Activated T-cell treated with anti-CD3 and anti-CD28 coated beads for 1 hour (primary cell): ENCODE measurements around the gene PAN3.
A peak's percentile ranks its signal among the peaks of the same experiment; 100 is the strongest.

ENCODE experiments used
- DNase-seq: peaks from one replicate; pipeline ENCODE4 v3.0.0-alpha.2; 2020; ENCODE audit warnings: low read depth

PAN3 gene

DNA sequence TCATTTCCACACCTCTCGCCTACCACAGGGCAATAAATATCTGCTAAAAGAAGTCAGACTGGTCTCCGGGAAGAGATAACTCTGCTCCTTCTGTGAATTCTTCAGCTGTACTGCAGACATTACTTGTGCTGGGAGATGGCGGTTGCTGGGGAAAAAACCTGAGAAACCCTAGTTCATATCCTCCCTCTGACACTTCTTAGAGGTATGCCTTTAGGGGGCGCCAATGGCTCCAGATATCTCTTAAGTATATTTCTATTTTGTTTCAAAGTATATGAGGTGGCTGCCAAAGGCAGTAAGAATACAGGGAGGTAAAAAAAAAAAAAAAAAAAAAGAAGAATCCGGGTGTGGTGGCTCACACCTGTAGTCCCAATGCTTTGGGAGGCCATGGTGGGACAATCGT, 175.2 kb downstream of the PAN3 start:
- DNase-seq, result no peak

DNA sequence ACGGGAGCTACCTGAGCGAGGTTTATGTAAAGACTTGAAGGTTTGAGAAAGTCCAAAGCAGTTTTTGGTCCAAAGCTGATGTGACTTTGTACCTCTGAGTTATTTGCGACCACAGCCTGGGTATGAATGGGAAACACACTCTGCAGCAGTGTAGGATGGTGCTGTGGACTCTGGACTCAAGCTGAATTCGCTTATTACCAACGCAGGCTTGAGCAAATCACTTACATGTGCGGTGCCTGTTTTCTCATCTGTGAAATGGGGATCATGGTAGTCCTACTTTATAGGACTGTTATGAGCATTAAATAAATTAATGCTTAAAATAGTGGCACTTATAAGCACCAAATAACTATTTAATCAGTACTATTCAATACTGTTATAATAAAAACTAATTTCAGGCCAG, 176.5 kb downstream of the PAN3 start:
- no peak for DNase-seq

DNA sequence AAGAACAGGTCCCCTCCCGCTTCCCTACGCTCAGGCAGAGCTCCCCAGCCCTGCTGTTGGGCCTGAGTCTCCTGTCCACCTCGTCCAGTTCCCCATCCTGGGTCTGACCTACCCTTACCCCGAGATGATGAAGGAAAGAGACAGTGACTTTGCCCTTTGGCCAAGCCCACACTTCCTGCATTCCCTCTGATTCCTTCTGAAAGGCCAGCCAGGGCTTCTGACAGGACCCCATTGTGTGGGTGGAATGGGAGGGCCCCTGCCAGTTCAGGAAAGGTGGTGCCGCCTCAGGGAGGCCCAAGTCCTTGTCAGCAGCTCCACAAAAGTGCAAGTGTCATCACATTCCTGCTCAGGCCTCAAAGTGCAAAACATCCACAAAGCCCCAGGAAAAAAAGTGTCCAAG, 177.8 kb downstream of the PAN3 start:
- DNase-seq, result no peak

DNA sequence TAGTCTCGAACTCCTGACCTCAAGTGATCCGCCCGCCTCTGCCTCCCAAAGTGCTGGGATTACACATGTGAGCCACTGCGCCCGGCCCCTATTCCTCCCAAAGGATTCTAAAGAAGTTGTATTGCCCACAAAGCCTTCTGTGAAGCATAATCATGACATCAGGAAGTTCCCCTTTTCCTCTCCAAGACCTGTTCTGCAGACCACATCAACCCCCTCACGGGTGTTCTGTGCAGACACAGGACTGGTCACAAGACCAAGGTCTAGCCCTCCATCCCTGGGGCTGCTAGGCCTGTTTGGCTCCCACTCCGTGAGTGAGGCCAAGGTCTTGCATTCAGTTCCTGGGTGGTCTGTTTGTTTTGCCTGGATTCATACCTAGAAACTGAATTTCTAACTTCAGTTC, 178.5 kb downstream of the PAN3 start:
- DNase-seq, result no peak

DNA sequence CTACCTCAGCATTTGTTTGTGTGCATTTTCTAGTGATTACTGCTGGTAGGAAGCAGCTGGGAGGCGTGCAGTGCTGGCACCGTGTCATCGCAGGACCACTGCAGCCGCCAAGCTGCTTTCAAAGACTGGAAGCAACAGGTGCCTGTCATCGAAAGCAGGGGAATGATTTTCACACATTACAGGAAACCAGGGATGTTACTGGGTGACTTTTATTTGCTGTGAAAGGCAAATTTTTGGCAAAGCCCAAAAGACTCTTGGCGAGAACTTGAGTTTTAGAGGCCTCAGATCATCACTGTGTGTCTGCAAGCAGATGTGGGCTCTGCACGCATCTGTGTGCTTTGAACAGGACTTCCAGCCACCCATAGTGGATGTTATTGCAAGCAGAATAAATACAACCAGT, 180.2 kb downstream of the PAN3 start:
- DNase-seq, result no peak

DNA sequence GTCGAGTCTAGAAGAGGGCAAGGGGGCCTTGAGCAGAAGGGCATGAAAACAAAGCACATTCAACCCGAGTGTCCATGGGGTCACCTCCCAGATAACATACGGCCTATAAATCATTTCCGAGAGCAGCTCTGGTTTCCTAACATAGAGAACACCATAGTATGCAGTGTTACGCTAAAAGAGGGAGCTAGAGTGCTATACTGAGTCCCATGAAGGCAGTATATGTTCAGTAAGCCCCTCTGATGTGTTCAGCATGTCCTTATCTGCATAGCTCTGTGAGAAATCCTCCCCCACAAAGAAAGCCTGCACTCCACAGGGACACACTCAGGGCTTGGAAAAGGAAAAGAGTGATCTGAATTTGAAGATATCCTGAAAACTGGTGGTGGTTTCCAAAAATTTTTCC, 181.2 kb downstream of the PAN3 start:
- DNase-seq, result no peak

DNA sequence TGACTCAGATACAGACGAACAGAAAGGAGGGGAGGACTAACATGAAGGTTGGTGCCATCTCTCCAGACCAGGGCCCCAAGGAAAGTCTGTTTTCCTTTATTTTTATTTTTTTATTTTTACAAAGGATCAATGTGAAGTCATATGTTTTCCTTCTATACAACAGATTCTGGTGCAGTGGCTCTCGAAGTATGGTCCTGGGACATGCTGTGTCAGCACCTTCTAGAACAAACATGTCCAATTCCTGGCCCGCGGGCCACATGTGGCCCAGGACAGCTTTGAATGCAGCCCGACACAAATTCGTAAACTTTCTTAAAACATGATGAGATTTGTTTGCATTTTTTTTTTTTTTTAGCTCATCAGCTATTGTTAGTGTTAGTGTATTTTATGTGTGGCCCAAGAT, 181.9 kb downstream of the PAN3 start:
- no peak for DNase-seq

DNA sequence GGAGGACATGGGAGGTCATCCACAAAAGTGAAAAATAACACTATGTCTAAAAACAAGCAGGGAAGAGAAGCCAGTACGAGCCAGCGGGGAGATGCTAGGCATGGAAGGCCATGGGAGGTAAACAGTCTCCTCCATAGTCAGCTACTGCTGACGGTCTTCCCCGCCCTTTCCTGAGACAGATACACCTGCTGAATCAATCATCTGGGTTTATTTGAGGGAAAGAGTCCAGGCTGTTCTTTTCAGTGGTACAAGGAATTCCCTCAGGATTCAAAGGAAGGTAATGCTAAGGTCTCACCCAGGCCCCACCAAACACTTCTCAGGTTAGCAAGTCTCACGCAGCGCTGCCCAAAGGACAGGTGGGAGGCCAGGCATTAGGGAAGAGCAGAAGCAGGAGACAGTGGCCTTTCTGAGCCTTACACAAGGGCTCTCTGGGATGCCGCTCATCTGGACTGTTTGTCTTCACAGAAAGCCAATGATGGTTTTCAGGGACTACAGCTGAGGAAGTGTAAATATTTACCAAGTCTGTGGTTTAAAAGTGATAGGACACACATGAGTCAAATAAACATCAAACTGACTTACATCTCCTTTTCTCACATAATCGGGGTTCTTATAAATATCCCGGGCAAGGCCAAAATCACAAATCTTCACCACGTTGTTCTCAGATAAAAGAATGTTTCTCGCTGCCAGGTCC, 182.7 kb downstream of the PAN3 start:
- DNase-seq, result no peak

DNA sequence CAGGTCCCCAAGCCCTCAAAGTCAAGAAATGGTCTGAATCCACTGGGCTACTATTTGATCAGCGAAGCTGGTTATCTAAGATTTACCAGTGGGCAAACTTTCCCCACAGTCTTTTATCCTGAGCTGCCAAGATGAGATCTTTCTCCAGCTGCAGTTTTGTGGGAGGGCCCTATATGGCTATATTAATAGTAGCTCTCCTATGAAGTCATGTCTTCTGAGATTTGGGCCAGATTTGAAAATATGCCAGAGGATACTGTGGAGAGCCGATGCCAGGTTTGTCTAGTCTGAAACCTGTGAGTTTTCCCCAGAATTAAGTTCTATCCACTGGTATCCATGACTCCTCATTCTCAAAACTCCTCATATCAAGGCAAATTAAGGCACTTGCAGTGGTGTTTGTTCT, 183.4 kb downstream of the PAN3 start:
- no peak for DNase-seq

DNA sequence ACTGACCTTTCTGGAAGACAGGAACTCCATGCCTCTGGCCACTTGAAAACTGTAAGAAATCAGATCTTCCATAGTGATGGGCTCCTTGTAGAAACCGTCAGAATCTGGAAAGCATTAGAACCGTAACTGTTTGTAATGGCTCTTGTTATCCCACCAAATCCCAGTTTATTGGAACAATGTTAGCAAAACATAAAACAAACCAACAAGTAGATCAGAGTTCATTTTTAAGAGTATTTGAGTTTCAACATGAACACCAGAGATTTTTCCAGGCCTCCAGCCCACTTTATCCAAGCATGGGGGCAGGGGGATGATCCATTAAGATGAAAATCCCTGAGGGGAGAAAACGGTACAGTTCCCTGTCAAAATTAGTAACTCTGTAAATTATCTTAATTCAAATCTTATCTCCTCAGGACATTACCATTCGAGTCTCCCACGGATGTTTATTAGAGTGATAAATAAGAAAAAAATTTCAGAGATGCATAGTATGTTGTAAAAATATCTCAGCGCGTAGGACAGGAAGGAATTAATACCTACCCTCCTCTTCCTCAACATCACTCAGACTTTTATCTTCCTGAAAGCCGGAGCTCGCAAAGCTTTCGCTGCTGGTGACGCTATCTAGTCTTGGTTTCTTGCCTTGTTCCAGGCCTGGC, 184.0 kb downstream of the PAN3 start:
- DNase-seq, result no peak

DNA sequence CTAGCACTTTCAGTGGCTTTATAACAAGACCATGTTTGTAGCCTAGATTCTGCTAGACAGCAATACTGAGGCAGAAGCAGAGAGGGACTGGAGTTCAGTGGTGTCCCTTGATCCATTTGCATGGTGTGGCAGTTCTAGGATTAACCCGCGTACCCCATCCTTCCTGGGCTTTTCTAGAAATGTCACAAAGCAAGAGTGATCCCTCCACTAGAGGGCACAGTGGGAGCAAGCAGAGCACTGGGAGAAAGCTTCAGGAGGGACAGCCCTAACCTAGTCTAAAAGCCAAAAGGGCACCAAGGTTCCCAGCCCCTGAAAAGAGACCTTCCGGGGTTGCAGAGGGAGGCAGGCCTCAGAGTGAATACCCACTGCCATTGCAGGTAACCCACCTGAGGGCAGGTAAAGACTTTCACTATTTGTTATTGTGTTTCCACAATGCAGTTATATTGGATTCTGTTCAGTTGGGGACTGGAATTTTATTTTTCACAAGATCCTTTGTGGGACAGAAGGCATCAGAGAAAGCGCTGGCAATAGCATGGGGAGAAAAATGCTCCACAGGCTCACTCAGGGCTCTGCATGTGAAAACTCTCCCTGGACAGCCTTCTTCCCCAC, 185.9 kb downstream of the PAN3 start:
- peak; percentile 24 for DNase-seq

DNA sequence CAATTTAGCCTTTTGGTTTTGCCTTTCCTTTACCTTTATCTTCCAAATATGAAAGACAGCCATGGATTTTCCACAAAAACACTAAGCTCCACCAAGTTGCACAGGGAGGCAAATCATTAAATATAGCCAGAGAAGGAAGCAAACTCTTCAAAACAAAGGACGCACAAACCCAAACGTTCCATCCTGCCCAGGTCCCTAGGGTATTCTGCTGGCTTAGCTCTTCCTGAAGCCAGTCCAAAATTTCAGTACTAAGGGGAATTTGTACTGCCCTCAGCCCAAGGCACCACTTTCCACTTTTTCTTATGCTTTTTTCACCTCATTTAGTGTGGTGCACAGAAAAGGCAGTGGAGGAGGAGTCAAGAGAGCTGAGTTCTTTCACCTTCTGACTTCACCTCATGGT, 186.7 kb downstream of the PAN3 start:
- DNase-seq, result no peak

DNA sequence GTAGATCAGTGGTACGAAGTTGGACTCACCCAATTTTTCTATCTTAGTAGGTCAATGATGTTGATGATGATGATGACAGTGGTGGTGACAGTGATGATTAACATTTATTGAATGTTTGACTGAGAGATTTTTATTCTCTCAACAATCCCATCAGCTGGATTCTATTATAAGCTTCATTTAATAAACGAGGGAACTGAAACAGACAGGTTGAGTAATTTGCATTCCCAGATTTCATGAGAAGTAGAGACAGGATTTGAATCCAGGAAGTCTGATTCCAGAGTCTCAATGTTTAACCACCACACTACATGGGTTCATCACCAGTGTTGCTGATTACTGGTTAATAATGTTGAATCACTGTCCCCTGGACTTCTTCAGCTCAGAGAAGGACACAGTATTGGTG, 187.7 kb downstream of the PAN3 start:
- no peak for DNase-seq

DNA sequence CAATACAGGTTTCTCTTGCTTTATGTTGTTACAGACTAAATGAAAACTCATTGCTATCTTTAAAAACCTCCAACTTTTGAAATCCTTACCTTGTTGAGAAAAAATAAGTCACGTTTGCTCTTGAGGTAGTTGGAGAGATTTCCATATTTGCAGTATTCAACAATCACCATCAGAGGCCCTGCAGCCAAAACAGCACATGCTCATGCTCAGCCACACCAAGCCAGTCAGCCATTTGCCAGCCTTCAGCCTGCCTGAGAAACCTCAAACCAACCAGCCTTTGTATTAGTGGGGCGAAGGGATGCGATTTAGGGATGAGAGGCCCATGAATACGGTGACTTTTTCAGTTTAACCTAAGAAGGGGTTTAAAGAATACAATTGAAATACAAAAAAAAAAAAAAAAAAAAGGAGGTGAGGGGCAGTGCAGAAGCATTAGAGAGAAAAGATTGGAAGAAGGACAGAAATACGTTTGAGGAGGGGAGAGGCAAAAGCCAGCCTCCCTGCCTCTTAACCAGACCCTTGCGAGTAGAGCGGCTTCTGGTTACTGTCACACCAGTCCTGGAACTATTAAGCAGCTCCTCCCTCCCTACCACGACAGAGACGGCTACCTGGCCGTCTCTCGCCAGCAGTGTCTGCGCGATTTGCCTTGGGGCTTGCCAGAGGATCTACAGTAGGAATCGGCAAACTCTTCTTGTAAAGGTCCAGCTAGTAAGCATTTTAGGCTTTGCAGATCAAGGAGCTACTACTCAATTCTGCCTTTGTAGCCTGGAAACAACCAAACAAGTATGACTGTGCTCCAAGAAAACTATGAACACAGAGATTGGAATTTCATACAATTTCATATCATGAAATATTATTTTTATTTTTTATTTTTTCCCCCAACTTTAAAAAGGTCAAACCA, 189.3 kb downstream of the PAN3 start:
- no peak for DNase-seq

DNA sequence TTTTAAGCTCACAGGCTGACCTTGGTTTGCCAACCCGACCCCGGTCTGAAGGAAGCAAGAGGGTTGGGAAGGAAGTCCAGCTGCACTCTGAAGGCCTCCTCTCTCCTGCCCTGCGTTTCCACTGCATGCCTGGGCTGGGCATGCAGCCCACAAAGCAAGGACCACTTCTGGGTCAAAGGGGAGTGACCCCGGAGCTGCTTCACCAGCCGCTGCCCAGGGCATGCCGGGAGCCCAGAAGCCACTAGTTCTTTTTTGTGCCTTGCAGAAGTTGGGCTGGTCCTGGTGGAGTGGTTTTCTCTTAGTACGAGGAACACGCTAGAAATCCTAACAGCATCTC, 189.9 kb downstream of the PAN3 start:
- no peak for DNase-seq

DNA sequence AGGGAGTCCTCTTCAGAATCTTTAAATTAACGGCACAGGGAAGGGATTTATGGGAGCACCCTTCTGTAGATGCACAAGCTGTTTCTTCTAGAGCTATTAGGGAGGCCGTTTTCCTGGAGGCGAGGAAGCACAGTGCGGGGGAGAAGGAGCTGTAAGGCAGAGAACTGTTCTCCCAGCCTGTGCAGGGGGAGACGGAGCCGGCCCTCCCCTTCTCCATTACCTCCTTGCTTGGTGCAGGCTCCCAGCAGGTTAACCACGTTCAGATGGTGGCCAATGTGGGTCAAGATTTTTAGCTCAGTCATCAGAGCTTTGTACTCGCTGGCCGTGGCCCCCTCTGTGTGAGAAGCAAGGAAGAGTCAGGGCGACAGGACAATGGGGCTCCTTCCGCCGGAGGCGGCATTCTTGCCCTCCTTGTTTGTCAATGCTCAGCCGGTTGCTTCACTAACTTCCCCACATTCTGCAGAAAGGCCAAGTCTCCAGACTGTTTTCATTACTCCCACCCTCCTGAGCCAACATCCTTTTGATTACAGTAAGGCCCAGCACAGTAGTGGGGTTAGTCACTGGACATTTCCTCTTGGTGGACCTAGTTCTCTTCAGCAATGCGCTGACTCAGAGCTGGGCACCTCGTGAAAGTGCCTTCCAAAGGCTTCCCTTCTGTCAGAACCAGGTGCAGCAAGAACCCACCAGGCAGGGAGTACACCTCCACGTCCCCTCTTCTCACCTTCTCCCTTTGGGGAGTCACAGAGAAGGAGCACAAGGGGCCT, 191.2 kb downstream of the PAN3 start:
- no peak for DNase-seq

DNA sequence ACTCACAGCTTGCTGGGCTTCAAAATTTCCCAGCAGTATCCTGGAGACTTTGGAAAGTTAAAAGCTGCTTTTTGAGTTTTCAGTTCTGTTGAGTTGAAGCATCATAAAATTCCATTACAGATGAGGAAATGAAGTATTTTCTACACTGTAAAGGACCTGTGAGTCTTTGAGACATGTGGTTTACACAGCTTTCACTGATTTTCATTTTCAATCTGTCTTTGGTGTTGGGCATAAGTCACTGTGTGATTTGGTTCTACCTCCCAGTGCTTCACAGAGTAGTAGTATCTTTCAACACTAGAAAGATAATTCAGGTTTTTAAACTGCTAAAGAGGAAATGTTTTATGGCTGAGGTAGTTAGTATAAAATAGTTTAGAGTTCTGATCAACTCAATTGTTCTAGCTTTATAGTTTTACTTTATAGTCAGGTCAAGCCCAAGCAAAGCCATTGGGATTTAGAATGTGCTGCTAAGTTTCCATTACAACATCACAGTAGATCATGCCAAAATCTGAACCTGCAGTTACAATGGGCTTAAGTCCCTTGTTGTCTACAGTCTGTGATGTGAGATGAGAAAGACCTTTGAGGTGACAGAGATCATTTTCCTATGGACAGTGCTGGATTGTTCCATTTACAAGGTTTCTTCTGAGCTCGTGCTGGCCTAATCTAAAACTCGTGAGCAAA, 195.0 kb downstream of the PAN3 start:
- DNase-seq, result no peak

DNA sequence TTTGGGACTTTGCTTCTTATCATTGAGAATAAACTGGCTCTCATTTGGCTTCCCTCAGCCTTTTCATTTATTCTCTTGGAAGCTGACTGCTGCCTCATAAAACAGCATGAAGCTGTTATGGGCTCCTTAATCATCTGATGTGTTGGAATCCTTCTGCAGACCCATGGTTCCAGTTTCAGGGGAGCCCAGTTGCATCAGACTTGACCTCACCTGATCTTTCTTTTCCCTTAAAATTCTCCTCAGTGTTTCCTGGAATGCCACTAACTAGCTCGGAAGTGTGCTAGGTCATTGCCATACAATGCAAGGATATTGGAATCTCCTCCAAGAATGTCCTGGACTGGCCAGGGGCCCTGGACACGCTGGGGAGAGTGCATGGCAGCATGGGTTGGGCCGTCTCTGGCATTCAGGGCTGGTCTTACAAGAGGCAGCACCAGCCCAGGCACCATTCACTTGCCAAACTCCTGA, 197.9 kb downstream of the PAN3 start:
- no peak for DNase-seq

DNA sequence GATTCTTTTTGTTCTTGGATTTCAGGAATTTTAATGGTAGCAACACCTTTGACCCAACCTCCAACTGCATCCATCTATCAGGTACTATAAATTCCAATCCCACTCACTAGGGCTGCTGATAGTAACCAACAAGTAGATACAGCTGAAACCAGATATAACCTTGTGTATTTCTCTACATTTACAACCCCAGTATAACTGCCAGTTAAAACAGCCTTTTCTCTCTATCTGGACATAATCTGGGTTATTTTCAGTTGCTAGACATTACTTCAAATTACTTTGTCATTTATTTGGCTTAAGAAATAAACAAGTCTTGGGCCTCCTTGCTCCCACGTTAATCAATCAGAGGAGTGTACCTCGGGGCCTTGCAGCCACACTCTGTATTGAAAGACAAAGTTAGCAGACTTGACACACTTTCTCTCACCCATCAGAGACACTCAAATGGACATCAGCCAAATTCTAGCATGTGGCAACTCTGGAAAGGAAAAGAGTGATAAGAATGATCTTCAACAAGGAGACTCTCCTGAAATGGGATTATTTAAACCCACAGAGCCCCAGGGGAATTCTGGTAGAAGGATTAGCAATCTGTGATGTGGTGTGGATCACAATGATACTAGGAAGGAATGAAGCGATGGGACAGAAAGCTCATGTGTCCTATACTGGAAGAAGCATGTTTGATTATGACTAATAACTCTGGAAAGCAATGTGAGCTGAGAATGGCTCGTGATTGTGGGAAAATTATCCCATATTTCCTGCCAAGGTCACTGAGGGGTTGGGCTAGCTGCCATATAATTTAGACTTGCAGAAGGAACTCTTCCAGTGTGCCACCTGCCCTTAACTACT, 199.0 kb downstream of the PAN3 start:
- no peak for DNase-seq

DNA sequence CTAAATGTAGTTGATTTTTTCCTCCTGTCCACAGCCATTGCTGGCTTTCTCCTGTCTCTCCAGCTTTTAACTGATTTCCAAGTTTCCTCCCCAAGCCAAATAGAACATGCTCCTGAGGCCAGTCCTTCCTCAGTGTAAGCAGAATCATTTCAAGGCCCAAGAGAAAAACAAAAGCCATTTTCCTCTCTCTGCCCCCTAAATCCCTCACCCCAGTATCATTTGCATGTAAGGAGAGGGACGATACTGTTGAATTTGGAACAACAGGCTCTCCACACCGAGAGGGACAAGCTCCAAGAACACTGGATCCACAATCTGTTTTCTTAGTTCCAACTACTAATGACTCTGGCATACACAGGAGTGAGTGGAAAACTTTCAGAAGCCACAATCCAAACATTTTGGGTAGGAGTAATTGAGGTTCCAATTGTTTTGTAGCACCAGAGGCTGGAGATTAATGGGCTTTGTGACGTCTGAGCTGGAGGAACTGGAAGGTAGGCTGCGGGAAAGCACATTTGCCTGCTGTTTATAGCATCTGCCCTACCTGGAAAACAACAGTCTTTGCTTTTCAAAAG, 199.7 kb downstream of the PAN3 start:
- DNase-seq, result no peak
